Posterior cingulate gyrus (tissue), 11 donors: ENCODE data around the gene RCSD1.

Experiments
- DNase-seq, 10 donors: peaks; one replicate each; pipeline versions ENCODE4 v3.0.0 to v3.0.0-alpha.2; 2020 to 2021; ENCODE audit warnings: mixed read lengths in 3 of 10
- intact Hi-C: fragments of 100-400 bp; cut with DNase I; formaldehyde crosslinking; loops from one replicate; pipeline ENCODE4 v1.15.1; 2023

Gene RCSD1

DNA sequence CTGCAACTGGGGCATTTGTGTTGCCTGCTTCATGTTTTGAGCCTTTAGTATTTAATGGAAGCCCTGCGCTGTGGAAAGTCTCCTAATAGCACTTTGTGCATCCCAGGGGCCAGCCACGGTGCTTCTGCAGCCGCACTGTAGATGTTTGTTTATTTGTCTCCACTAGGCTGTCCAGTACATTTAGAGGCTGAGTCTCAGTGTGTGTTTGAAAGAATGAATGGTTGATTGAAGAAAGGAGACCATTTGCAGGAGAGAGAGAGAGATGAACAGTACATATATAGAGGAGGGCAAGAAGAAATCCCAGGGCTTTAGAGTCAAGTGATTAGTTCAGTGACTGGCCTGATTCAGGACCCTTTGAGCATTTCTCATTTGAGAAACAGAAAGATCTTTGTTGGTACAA, 125.6 kb downstream of the RCSD1 start:
- intact Hi-C loops: no loop called here
- no peak for DNase-seq
